ENCODE results near the gene TGM6. TPM values are rescaled to one million over a fixed set of nuclear protein-coding genes. Genes with fewer than 3 reads are reported as not detected.

Gene TGM6
- total and polyA plus RNA-seq, 7 experiments from 2014 or later, result not detected

- H3K4me3 Mint-ChIP-seq, result no peak overlapping the region
- H3K36me3 Mint-ChIP-seq, result no peaks in the 10 kb centered on the region
- H3K4me3 ChIP-seq (ENCODE audit: low read length), result no peak overlapping the region
- no peak overlapping the region for H3K27ac Mint-ChIP-seq
- H3K9me3 ChIP-seq (ENCODE audit: control insufficient read depth in 2 of 3, low read length in 3 of 3), result no peaks in the 10 kb centered on the region
- CTCF ChIA-PET, result no interaction called here
- H3K4me1 ChIP-seq (ENCODE audit: control insufficient read depth in 2 of 2, insufficient read depth in 2 of 2, low read length in 2 of 2), result no peaks in the 10 kb centered on the region
- no peak for ATAC-seq
- POLR2A ChIA-PET, result no interaction called here
- no peaks in the 10 kb centered on the region for H3K27me3 ChIP-seq (ENCODE audit: control insufficient read depth in 2 of 2, insufficient read depth in 2 of 2, low read length in 2 of 2)
- no peaks in the 10 kb centered on the region for H3K36me3 ChIP-seq (ENCODE audit: control insufficient read depth in 2 of 3, insufficient read depth in 3 of 3, low read length in 3 of 3)
- DNase-seq, result no peak
- H3K27ac ChIP-seq (ENCODE audit: low read depth, low read length), result no peak overlapping the region
- intact Hi-C loops (cut with micrococcal nuclease), result no loop called here
- peaks cover 0 to 2% (median 0%) of the 10 kb centered on the region in 7 donors for H3K4me1 Mint-ChIP-seq
- peaks cover 0 to 18% (median 5%) of the 10 kb centered on the region in 5 donors for H3K27me3 Mint-ChIP-seq
- H3K9me3 Mint-ChIP-seq, result no peaks in the 10 kb centered on the region
Measured at GRCh38 chr20:2337142-2337541, 43.6 kb upstream of the TGM6 start.

DNA sequence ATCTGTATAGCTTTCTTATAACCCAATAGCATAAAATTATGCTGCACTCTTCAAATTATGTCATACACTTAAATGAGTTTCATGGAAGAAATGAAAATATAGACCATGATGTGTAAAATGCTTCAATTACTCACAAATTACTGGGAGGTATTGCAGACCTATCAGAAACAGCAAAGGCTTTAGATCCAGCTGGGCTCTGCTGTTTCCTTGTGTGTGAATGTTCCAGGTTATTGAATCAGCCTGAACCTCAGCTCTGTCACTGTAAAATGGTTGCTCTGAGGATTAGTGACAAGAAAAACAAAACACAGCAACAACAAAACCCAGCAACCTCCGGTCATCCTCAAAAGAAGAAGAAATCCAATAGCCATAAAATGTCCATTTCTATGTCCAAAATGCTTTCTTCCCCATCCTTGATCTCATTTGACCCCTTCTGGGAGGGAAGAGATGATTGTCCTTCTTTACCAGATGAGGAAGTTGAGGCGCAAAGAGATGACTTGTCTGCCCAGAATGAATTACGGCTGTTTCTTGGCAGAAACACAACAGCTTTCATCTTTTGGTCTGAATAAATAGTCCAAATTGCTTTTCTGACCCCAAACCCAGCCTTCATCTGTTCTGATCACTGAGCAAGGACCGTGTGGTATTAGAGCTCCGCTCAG is 42.2 kb upstream of the TGM6 start:
- intact Hi-C loops (cut with micrococcal nuclease), result no loop called here
- H3K4me1 Mint-ChIP-seq, result peaks cover 0 to 2% (median 0%) of the 10 kb centered on the region in 7 donors
- H3K4me3 ChIP-seq (ENCODE audit: low read length), result no peak overlapping the region
- H3K27me3 ChIP-seq (ENCODE audit: control insufficient read depth in 2 of 2, insufficient read depth in 2 of 2, low read length in 2 of 2), result no peaks in the 10 kb centered on the region
- CTCF ChIA-PET, result no interaction called here
- H3K36me3 ChIP-seq (ENCODE audit: control insufficient read depth in 2 of 3, insufficient read depth in 3 of 3, low read length in 3 of 3), result no peaks in the 10 kb centered on the region
- no peaks in the 10 kb centered on the region for H3K4me1 ChIP-seq (ENCODE audit: control insufficient read depth in 2 of 2, insufficient read depth in 2 of 2, low read length in 2 of 2)
- no peak overlapping the region for H3K4me3 Mint-ChIP-seq
- H3K36me3 Mint-ChIP-seq, result no peaks in the 10 kb centered on the region
- peaks cover 0 to under 1% (median 0%) of the 10 kb centered on the region in 11 donors for H3K9me3 Mint-ChIP-seq
- peaks cover 0 to 23% (median 5%) of the 10 kb centered on the region in 5 donors for H3K27me3 Mint-ChIP-seq
- no peaks in the 10 kb centered on the region for H3K9me3 ChIP-seq (ENCODE audit: control insufficient read depth in 2 of 3, low read length in 3 of 3)
- no peak overlapping the region for H3K27ac ChIP-seq (ENCODE audit: low read depth, low read length)
- DNase-seq (no peak), ATAC-seq (no peak)
- POLR2A ChIA-PET, result no interaction called here
- H3K27ac Mint-ChIP-seq, result no peak overlapping the region

DNA sequence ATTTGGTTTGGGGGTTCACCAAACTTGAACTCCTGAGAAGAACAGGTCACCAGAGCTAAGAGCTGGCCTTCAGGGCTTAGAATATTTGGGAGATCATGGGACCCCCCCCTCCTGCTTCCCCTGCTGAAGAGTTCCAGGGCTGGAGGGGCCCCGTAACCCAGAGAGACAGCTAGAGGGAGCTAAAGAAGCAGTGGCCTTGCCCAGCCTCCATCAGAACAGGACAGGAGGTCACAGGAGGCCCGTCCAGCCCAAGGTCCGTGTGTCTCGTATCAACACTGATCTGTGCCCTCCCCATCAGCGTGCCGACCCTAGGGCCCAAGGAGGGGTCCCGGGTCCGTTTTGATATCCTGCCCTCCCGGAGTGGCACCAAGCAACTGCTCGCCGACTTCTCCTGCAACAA is 40.6 kb upstream of the TGM6 start:
- H3K27ac Mint-ChIP-seq, result no peak overlapping the region
- no peak for ATAC-seq
- Histone ChIP-seq H3K27ac (ENCODE audit: low read depth, low read length) (no peak overlapping the region), H3K27me3 (ENCODE audit: control insufficient read depth in 2 of 2, insufficient read depth in 2 of 2, low read length in 2 of 2) (no peaks in the 10 kb centered on the region), H3K36me3 (ENCODE audit: control insufficient read depth in 2 of 3, insufficient read depth in 3 of 3, low read length in 3 of 3) (no peaks in the 10 kb centered on the region), H3K9me3 (ENCODE audit: control insufficient read depth in 2 of 3, low read length in 3 of 3) (no peaks in the 10 kb centered on the region), H3K4me1 (ENCODE audit: control insufficient read depth in 2 of 2, insufficient read depth in 2 of 2, low read length in 2 of 2) (no peaks in the 10 kb centered on the region), H3K4me3 (ENCODE audit: low read length) (no peak overlapping the region)
- peaks cover 0 to 2% (median 0%) of the 10 kb centered on the region in 7 donors for H3K4me1 Mint-ChIP-seq
- ChIA-PET CTCF (no interaction called here), POLR2A (no interaction called here)
- no peak overlapping the region for H3K4me3 Mint-ChIP-seq
- intact Hi-C loops (cut with micrococcal nuclease), result no loop called here
- no peak for DNase-seq
- no peaks in the 10 kb centered on the region for H3K36me3 Mint-ChIP-seq
- H3K9me3 Mint-ChIP-seq, result peaks cover 0 to 2% (median 0%) of the 10 kb centered on the region in 11 donors
- H3K27me3 Mint-ChIP-seq, result peaks cover 0 to 23% (median 5%) of the 10 kb centered on the region in 5 donors

DNA sequence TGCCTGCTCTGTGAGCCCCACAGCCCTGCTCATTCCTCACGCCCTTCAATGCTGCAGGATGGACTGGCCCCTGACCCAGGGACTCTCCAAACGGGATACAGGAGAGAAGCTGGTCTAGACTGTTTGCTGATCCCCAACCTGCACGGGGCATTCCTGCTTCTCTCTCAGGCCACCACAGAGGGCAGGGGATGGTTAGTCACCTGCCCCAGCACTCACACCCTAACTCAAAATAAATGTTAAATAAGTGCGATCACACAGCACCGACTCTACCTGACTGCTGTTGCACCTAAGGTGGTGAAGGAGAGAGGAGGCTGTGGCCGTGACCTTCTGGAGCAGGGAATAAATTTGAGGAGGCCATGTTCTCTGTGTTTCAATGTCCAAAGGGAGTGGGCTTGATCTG is 39.9 kb upstream of the TGM6 start:
- H3K27ac Mint-ChIP-seq, result no peak overlapping the region
- POLR2A ChIA-PET, result no interaction called here
- H3K9me3 Mint-ChIP-seq, result peaks cover 0 to 2% (median 0%) of the 10 kb centered on the region in 11 donors
- no peak overlapping the region for H3K4me3 ChIP-seq (ENCODE audit: low read length)
- H3K4me1 Mint-ChIP-seq, result peaks cover 0 to 2% (median 0%) of the 10 kb centered on the region in 7 donors
- H3K9me3 ChIP-seq (ENCODE audit: control insufficient read depth in 2 of 3, low read length in 3 of 3), result no peaks in the 10 kb centered on the region
- H3K4me1 ChIP-seq (ENCODE audit: control insufficient read depth in 2 of 2, insufficient read depth in 2 of 2, low read length in 2 of 2), result no peaks in the 10 kb centered on the region
- no peaks in the 10 kb centered on the region for H3K27me3 ChIP-seq (ENCODE audit: control insufficient read depth in 2 of 2, insufficient read depth in 2 of 2, low read length in 2 of 2)
- no peak overlapping the region for H3K27ac ChIP-seq (ENCODE audit: low read depth, low read length)
- CTCF ChIA-PET, result no interaction called here
- DNase-seq, result no peak
- no peaks in the 10 kb centered on the region for H3K36me3 ChIP-seq (ENCODE audit: control insufficient read depth in 2 of 3, insufficient read depth in 3 of 3, low read length in 3 of 3)
- ATAC-seq, result no peak
- no peak overlapping the region for H3K4me3 Mint-ChIP-seq
- intact Hi-C loops (cut with micrococcal nuclease), result no loop called here
- no peaks in the 10 kb centered on the region for H3K36me3 Mint-ChIP-seq
- H3K27me3 Mint-ChIP-seq, result peaks cover 5 to 23% (median 6%) of the 10 kb centered on the region in 5 donors

DNA sequence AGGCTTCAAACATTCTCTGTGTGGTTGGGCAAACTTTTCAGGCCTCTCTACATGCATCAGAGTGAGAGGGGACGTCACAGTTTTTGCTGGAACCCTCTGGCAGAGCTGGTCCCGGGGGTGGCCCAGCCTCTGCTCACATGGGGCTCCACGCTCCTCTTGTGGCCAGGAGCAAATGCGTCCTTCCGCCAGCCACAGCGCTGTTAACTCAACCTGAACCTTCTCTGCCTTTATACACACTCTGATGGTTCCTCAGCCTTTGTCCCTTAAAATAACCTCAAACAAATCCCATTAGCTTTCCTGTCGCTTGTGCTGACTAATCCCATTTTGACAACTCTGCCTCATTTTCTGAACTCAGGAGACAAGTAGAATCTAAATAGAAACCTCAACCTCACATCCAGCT is 39.4 kb upstream of the TGM6 start:
- no peak for DNase-seq
- peak overlapping the region in 1 of 9 donors; percentile 41 for H3K27ac Mint-ChIP-seq

GRCh38 chr20:2342243-2342642 is 38.5 kb upstream of the TGM6 start:
- no peaks in the 10 kb centered on the region for H3K36me3 ChIP-seq (ENCODE audit: control insufficient read depth in 2 of 3, insufficient read depth in 3 of 3, low read length in 3 of 3)
- no peak for ATAC-seq
- H3K27ac ChIP-seq (ENCODE audit: low read depth, low read length), result no peak overlapping the region
- Mint-ChIP-seq H3K4me3 (no peak overlapping the region), H3K9me3 (peaks cover 0 to 2% (median 0%) of the 10 kb centered on the region in 11 donors), H3K36me3 (no peaks in the 10 kb centered on the region), H3K4me1 (peaks cover 0 to 2% (median 0%) of the 10 kb centered on the region in 7 donors), H3K27me3 (peaks cover 5 to 24% (median 11%) of the 10 kb centered on the region in 5 donors), H3K27ac (no peak overlapping the region)
- H3K4me1 ChIP-seq (ENCODE audit: control insufficient read depth in 2 of 2, insufficient read depth in 2 of 2, low read length in 2 of 2), result no peaks in the 10 kb centered on the region
- POLR2A ChIA-PET, result no interaction called here
- no peak overlapping the region for H3K4me3 ChIP-seq (ENCODE audit: low read length)
- H3K27me3 ChIP-seq (ENCODE audit: control insufficient read depth in 2 of 2, insufficient read depth in 2 of 2, low read length in 2 of 2), result no peaks in the 10 kb centered on the region
- intact Hi-C loops (cut with micrococcal nuclease), result no loop called here
- no peak for DNase-seq
- CTCF ChIA-PET, result no interaction called here
- H3K9me3 ChIP-seq (ENCODE audit: control insufficient read depth in 2 of 3, low read length in 3 of 3), result no peaks in the 10 kb centered on the region

More for the DNA sequence above, 39.4 kb upstream of the TGM6 start:
- Histone ChIP-seq H3K27ac (ENCODE audit: low read depth, low read length) (no peak overlapping the region), H3K4me3 (ENCODE audit: low read length) (no peak overlapping the region), H3K4me1 (ENCODE audit: control insufficient read depth in 2 of 2, insufficient read depth in 2 of 2, low read length in 2 of 2) (no peaks in the 10 kb centered on the region), H3K27me3 (ENCODE audit: control insufficient read depth in 2 of 2, insufficient read depth in 2 of 2, low read length in 2 of 2) (no peaks in the 10 kb centered on the region), H3K36me3 (ENCODE audit: control insufficient read depth in 2 of 3, insufficient read depth in 3 of 3, low read length in 3 of 3) (no peaks in the 10 kb centered on the region), H3K9me3 (ENCODE audit: control insufficient read depth in 2 of 3, low read length in 3 of 3) (no peaks in the 10 kb centered on the region)
- ChIA-PET POLR2A (no interaction called here), CTCF (no interaction called here)
- ATAC-seq, result no peak
- Mint-ChIP-seq H3K9me3 (peaks cover 0 to 2% (median 0%) of the 10 kb centered on the region in 11 donors), H3K27me3 (peaks cover 5 to 23% (median 6%) of the 10 kb centered on the region in 5 donors), H3K36me3 (no peaks in the 10 kb centered on the region), H3K4me1 (peaks cover 0 to 2% (median 0%) of the 10 kb centered on the region in 7 donors), H3K4me3 (no peak overlapping the region)
- intact Hi-C loops (cut with micrococcal nuclease), result no loop called here

GRCh38 chr20:2346188-2346587 is 34.5 kb upstream of the TGM6 start:
- no peak overlapping the region for H3K27ac Mint-ChIP-seq
- ATAC-seq, result no peak
- POLR2A ChIA-PET, result no interaction called here
- peaks cover 0 to 3% (median 0%) of the 10 kb centered on the region in 5 donors for H3K36me3 Mint-ChIP-seq
- H3K4me1 Mint-ChIP-seq, result no peaks in the 10 kb centered on the region
- intact Hi-C loops (cut with micrococcal nuclease), result loop anchor here in 1 of 2 donors (5.0 kb wide), 1 partner anchor 139 kb away; no protein-coding TSS in a partner anchor
- H3K36me3 ChIP-seq (ENCODE audit: control insufficient read depth in 2 of 3, insufficient read depth in 3 of 3, low read length in 3 of 3), result no peaks in the 10 kb centered on the region
- peaks cover 9 to 29% (median 23%) of the 10 kb centered on the region in 5 donors for H3K27me3 Mint-ChIP-seq
- no peak overlapping the region for H3K27ac ChIP-seq (ENCODE audit: low read depth, low read length)
- H3K27me3 ChIP-seq (ENCODE audit: control insufficient read depth in 2 of 2, insufficient read depth in 2 of 2, low read length in 2 of 2), result no peaks in the 10 kb centered on the region
- no peak for DNase-seq
- H3K9me3 Mint-ChIP-seq, result peaks cover 0 to 6% (median 2%) of the 10 kb centered on the region in 11 donors
- no peaks in the 10 kb centered on the region for H3K9me3 ChIP-seq (ENCODE audit: control insufficient read depth in 2 of 3, low read length in 3 of 3)
- no peak overlapping the region for H3K4me3 ChIP-seq (ENCODE audit: low read length)
- CTCF ChIA-PET, result no interaction called here
- no peaks in the 10 kb centered on the region for H3K4me1 ChIP-seq (ENCODE audit: control insufficient read depth in 2 of 2, insufficient read depth in 2 of 2, low read length in 2 of 2)
- no peak overlapping the region for H3K4me3 Mint-ChIP-seq
